HG03432 (cell line): ENCODE measurements around the gene PRKCD.
A peak's percentile ranks its signal among the peaks of the same experiment; 100 is the strongest.

Experiments used
- ATAC-seq: cut with Tn5 transposase; IDR thresholded peaks from one replicate; pipeline ENCODE4 v1.9.1; 2021; ENCODE audit warnings: mild to moderate bottlenecking, moderate library complexity; ENCODE audit not compliant: unreplicated experiment

Gene PRKCD

DNA sequence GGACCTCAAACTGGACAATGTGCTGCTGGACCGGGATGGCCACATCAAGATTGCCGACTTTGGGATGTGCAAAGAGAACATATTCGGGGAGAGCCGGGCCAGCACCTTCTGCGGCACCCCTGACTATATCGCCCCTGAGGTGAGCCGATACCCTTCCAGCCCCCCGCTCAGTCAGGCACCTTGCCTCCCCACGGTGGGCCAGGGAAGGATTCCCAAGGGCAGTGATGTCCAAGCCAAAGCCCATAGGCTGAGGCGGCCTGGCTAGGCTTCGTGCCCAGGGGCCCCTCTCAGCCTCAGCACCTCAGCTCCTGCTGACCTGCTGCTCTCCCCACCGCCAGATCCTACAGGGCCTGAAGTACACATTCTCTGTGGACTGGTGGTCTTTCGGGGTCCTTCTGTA lies 27.7 kb downstream of the PRKCD start:
- no peak for ATAC-seq

- no peak for ATAC-seq
Measured at GRCh38 chr3:53189276-53189675, 28.3 kb downstream of the PRKCD start.

GRCh38 chr3:53190659-53191058 lies 29.6 kb downstream of the PRKCD start:
- ATAC-seq = peak; percentile 49

DNA sequence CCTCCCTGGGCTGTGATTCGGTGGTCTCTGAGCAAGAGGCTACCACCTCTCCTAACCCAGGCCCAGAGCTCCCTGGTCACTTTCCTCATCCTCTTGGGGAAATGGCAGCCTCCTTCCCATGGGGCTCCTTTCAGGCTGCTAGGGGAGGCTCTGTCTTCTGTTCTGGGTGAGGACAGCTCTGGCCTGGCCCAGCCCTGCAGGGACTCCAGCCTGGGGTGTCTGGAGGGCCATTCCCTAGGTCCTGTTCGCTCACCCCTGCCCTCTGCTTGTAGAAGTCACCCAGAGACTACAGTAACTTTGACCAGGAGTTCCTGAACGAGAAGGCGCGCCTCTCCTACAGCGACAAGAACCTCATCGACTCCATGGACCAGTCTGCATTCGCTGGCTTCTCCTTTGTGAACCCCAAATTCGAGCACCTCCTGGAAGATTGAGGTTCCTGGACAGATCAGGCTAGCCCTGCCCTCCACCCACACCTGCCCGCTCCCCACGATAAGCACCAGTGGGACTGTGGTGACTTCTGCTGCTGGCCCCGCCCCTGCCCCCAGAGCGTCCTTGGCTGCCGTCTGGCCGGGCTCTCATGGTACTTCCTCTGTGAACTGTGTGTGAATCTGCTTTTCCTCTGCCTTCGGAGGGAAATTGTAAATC lies 30.9 kb downstream of the PRKCD start:
- ATAC-seq = no peak

DNA sequence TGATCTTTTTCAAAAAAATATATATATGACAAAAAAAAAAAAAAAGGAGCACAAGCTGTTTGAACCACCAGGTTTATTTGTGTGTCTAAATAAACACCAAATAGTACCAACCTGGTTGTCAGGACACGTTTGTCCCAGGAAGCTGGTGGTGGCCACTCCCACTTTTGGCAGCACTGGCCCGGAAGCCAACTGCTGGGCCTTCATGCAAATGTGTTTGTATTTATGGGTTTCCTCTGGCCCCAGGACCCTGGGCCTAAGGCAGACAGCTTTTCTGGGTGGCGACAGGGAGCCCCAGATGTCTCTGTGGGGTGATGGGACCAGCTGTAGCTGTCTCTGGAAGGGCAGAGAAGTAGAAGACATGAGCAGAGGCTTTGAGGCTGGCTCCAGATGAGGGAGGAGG lies 31.6 kb downstream of the PRKCD start:
- ATAC-seq = no peak

GRCh38 chr3:53193466-53194209 lies 32.6 kb downstream of the PRKCD start:
- no peak for ATAC-seq

- no peak for ATAC-seq
Measured at GRCh38 chr3:53194210-53195065, 33.4 kb downstream of the PRKCD start.

GRCh38 chr3:53195066-53195450 lies 34.0 kb downstream of the PRKCD start:
- ATAC-seq = no peak

GRCh38 chr3:53195602-53196574 lies 34.9 kb downstream of the PRKCD start:
- peak; percentile 39 for ATAC-seq

- ATAC-seq = peak; percentile 39
Measured at GRCh38 chr3:53196575-53197407, 35.8 kb downstream of the PRKCD start.

GRCh38 chr3:53198256-53198977 lies 37.4 kb downstream of the PRKCD start:
- no peak for ATAC-seq

- no peak for ATAC-seq
Measured at GRCh38 chr3:53198996-53199395, 38.0 kb downstream of the PRKCD start.

- no peak for ATAC-seq
Measured at GRCh38 chr3:53199834-53200233, 38.8 kb downstream of the PRKCD start.

DNA sequence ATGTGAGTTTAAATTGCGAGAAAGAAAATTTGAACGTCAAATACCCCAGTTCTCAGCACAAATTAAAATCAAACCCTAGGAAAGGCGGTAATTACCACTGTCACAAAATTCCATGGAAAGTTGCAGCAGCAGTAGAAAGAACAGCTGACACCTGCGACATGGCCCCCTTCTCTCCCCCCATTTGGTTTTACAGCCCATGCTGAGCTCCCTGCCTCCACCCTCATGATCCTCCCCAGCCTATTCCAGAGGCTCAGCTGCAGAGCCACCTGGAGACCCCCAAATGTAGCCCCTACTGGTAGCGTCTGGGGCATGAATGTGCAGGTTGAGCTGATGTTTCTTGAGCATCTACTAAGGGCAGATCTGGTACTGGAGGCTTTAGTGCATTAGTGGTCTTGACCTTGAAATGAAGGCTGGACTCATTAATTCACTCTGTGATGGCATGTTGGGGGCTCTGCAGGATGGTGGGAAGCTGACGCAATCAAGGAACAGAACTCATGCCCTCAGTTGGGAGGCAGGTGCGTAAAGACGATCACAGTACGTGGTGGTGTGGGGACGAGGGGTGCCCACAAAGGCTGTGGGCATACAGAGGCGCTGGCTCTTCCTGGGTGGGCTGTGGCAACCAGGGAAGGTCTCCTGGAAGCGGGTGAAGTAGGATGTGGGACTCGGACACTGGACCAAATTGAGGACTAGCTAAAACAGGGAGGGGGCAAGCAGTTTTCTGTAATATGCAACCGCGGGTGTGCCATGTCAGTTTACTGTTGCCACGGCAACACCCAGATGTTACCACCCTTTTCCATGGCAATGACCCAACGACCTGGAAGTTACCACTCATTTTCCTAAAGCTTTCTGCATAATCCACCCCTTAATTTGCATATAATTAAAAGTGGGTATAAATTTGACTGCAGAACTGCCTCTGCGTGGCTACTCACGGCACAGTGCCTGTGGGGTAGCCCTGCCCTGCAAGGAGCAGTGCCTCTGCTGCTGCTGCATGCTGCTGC lies 39.8 kb downstream of the PRKCD start:
- ATAC-seq = no peak

DNA sequence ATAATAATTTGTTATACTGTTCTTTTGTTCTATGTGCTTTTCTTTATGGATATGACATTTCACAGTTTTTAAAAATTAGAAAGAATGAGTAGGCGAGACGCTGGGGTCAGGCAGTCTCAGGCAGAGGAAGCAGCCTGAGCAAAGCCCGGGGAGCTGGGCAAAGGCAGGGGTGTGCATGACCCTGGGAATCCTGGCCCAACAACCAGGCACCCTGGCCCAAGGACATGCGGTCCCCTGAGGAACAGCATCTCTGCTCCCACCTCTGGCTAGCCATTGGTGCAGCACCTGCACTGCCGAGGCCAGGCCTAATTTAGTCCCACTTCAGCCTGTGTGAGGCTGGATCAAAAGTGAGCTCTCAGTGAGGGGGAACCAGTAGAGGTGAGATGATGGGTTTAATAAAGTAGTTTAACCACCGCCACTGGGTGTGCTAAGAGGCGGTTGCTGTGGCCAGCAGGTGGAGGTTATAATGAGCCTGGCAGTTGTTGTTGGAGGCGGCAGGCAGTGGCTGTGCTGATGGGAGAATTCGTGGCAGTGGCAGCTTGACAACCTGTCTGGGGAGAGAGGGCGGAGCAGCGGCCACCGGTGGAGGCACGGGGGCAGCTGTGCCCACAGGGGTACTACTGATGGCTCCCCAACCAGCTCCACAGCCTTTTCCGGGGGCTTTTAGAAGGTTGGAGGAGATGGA lies 41.5 kb downstream of the PRKCD start:
- ATAC-seq = no peak

DNA sequence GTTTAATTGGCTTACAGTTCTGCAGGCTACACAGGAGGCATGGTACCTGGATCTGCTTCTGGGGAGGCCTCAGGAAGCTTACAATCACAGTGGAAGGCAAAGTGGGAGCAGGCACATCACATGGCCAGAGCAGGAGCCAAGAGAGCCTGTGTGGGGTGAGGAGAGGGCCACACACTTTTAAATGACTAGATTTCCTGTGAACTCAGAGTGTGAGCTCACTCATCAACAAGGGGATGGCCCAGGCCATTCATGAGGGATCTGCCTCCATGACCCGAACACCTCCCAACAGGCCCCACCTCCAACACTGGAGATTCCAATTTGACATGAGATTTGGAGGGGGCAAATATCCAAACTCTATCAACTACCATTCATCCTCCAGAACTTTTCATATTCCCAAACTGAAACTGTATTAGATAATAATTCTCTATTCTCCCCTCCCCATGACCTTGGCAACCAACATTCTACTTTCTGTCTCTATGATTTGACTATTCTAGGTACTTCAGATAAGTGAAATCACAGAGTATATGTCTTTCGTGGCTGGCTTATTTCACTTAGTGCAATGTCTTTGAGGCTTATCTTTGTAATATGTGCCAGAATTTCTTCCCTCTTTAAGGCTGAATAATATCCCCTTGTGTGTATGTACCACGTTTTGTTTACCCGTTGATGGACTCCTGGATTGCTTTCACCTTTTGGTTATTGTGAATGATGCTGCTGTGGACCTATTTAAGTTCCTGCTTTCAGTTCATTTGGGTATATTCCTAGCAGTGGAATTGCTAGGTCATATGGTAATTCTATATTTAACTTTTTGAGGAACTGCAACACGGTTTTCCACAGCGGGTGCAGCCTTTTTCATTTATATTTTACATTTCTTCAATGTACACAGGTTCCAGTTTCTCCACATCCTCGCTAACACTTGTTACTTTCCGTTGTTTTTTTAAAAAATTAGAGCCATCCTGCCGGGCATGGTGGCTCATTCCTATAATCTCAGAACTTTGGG lies 51.0 kb downstream of the PRKCD start:
- ATAC-seq = no peak
